BE2C (cell line): ENCODE data around the gene SRSF11. TPM values are rescaled to one million over a fixed set of nuclear protein-coding genes. Genes with fewer than 3 reads are reported as not detected.
"Not testable (repeated sequence)": the region's sequence is repeated elsewhere in the genome, so short reads cannot be mapped to it uniquely, and the experiment has no call there.

Experiments used
- DNase-seq: peaks from one replicate; pipeline ENCODE4 v3.0.0-alpha.2; 2020
- H3K27me3 ChIP-seq: fragments of 250-450 bp; sonication (Bioruptor Pico); 2 replicates; pipeline ENCODE4 v1.5.1; 2020; ENCODE audit warnings: mild to moderate bottlenecking
- H3K36me3 ChIP-seq: fragments of 250-450 bp; sonication (Bioruptor Pico); 2 replicates; pipeline ENCODE4 v1.5.1; 2020; ENCODE audit warnings: mild to moderate bottlenecking
- H3K4me1 ChIP-seq: fragments of 250-450 bp; sonication (Bioruptor Pico); 2 replicates; pipeline ENCODE4 v1.5.1; 2020
- H3K4me3 ChIP-seq: 2 replicates; pipeline ENCODE4 v1.5.1; 2011; ENCODE audit warnings: low read depth, low read length
- H3K9me3 ChIP-seq: fragments of 250-450 bp; sonication (Bioruptor Pico); 2 replicates; pipeline ENCODE4 v1.5.1; 2020
- CTCF ChIP-seq: IDR thresholded peaks from 2 replicates; pipeline ENCODE4 v1.5.1; 2012; ENCODE audit warnings: mild to moderate bottlenecking, low read depth, low read length
- polyA plus RNA-seq: library from polyadenylated mRNA; unstranded; fragments of >200 nt; gene quantifications from one replicate; pipeline ENCODE4 v1.2.1, GENCODE V29; 2012; ENCODE audit warnings: low read depth, missing spikeins; ENCODE audit not compliant: insufficient read length, insufficient read depth

SRSF11 gene
- polyA plus RNA-seq, result 80.5 TPM

- H3K4me1 ChIP-seq, result no peaks in the 10 kb centered on the region
- peak; percentile 92 for DNase-seq
- TF ChIP-seq CTCF, result no peak
- no peaks in the 10 kb centered on the region for H3K27me3 ChIP-seq
- H3K36me3 ChIP-seq, result peaks cover 18% of the 10 kb centered on the region
- no peaks in the 10 kb centered on the region for H3K9me3 ChIP-seq
- H3K4me3 ChIP-seq, result peak within 1 kb of the TSS; percentile 77
These were observed at the start of gene SRSF11 for GRCh38 chr1:70221238-70222121. Gene SRSF11 (plus strand): TSS chr1:70221380. CDS start chr1:70221637, 257 bp downstream.

GRCh38 chr1:70171512-70171911 is 49.7 kb upstream of the SRSF11 start:
- no peaks in the 10 kb centered on the region for H3K9me3 ChIP-seq
- DNase-seq, result no peak
- no peak overlapping the region for H3K4me3 ChIP-seq
- no peak for TF ChIP-seq CTCF
- H3K27me3 ChIP-seq, result no peaks in the 10 kb centered on the region
- no peaks in the 10 kb centered on the region for H3K4me1 ChIP-seq
- H3K36me3 ChIP-seq, result no peaks in the 10 kb centered on the region

- not testable (repeated sequence) for H3K9me3 ChIP-seq, H3K4me1 ChIP-seq, H3K4me3 ChIP-seq, H3K36me3 ChIP-seq, DNase-seq, H3K27me3 ChIP-seq
These were observed 36.0 kb upstream of the SRSF11 start for GRCh38 chr1:70185181-70185580.

GRCh38 chr1:70188522-70188921 is 32.7 kb upstream of the SRSF11 start:
- H3K4me3 ChIP-seq, result no peak overlapping the region
- no peaks in the 10 kb centered on the region for H3K4me1 ChIP-seq
- no peak for TF ChIP-seq CTCF
- no peaks in the 10 kb centered on the region for H3K9me3 ChIP-seq
- no peak for DNase-seq
- no peaks in the 10 kb centered on the region for H3K36me3 ChIP-seq
- H3K27me3 ChIP-seq, result no peaks in the 10 kb centered on the region

- DNase-seq, result no peak
- Histone ChIP-seq H3K27me3 (no peaks in the 10 kb centered on the region), H3K4me1 (no peaks in the 10 kb centered on the region), H3K36me3 (no peaks in the 10 kb centered on the region), H3K4me3 (no peak overlapping the region), H3K9me3 (no peaks in the 10 kb centered on the region)
- no peak for TF ChIP-seq CTCF
These were observed 31.0 kb upstream of the SRSF11 start for GRCh38 chr1:70190180-70190579.

- H3K9me3 ChIP-seq, H3K4me1 ChIP-seq, H3K36me3 ChIP-seq: not testable (repeated sequence)
These were observed 28.7 kb upstream of the SRSF11 start for GRCh38 chr1:70192446-70192845.

GRCh38 chr1:70194601-70195000 is 26.6 kb upstream of the SRSF11 start:
- Histone ChIP-seq H3K9me3 (no peaks in the 10 kb centered on the region), H3K4me3 (no peak overlapping the region), H3K27me3 (no peaks in the 10 kb centered on the region), H3K36me3 (no peaks in the 10 kb centered on the region), H3K4me1 (no peaks in the 10 kb centered on the region)
- no peak for DNase-seq
- no peak for TF ChIP-seq CTCF

More at GRCh38 chr1:70192446-70192845, 28.7 kb upstream of the SRSF11 start:
- not testable (repeated sequence) for H3K27me3 ChIP-seq, H3K4me3 ChIP-seq, DNase-seq
